ENCODE results near the gene DTNB.

The DTNB gene

GRCh38 chr2:25492726-25493125 is 180.7 kb downstream of the DTNB start:
- DNase-seq: no peak

GRCh38 chr2:25491966-25492532 is 181.3 kb downstream of the DTNB start:
- DNase-seq: no peak

GRCh38 chr2:25491003-25491696 is 182.2 kb downstream of the DTNB start:
- DNase-seq: no peak

- no peak for DNase-seq
These were observed 183.2 kb downstream of the DTNB start for GRCh38 chr2:25490217-25490616.

GRCh38 chr2:25489631-25490030 is 183.7 kb downstream of the DTNB start:
- no peak for DNase-seq

GRCh38 chr2:25483607-25484266 is 189.6 kb downstream of the DTNB start:
- DNase-seq: no peak

GRCh38 chr2:25482341-25482740 is 191.0 kb downstream of the DTNB start:
- no peak for DNase-seq

GRCh38 chr2:25481381-25482300 is 191.7 kb downstream of the DTNB start:
- no peak for DNase-seq

- no peak for DNase-seq
These were observed 192.8 kb downstream of the DTNB start for GRCh38 chr2:25480561-25480960.

- DNase-seq: no peak
These were observed 193.6 kb downstream of the DTNB start for GRCh38 chr2:25479761-25480160.

- DNase-seq: no peak
These were observed 194.6 kb downstream of the DTNB start for GRCh38 chr2:25478736-25479135.

GRCh38 chr2:25473758-25474340 is 199.5 kb downstream of the DTNB start:
- no peak for DNase-seq

- no peak for DNase-seq
These were observed 200.2 kb downstream of the DTNB start for GRCh38 chr2:25473131-25473530.

- DNase-seq: no peak
These were observed 202.6 kb downstream of the DTNB start for GRCh38 chr2:25470806-25471205.

GRCh38 chr2:25467743-25468142 is 205.6 kb downstream of the DTNB start:
- DNase-seq: no peak

GRCh38 chr2:25462021-25462420 is 211.4 kb downstream of the DTNB start:
- no peak for DNase-seq

- no peak for DNase-seq
These were observed 213.0 kb downstream of the DTNB start for GRCh38 chr2:25460261-25460905.

- DNase-seq: no peak
These were observed 218.4 kb downstream of the DTNB start for GRCh38 chr2:25454824-25455611.

- DNase-seq: no peak
These were observed 220.0 kb downstream of the DTNB start for GRCh38 chr2:25453199-25453905.

GRCh38 chr2:25448808-25449207 is 224.6 kb downstream of the DTNB start:
- DNase-seq: no peak

GRCh38 chr2:25447018-25447417 is 226.4 kb downstream of the DTNB start:
- DNase-seq: no peak

All from activated CD8-positive, alpha-beta memory T cell treated with anti-CD3 and anti-CD28 coated beads, Interleukin-2, amount 50 U/mL, for 48 hours (primary cell).